Psoas muscle (tissue), 8 donors: ENCODE data around the gene PIGH. TPM values are rescaled to one million over a fixed set of nuclear protein-coding genes. Genes with fewer than 3 reads are reported as not detected.

Experiments used
- ATAC-seq, 4 donors: fragments of 200-7000 bp; cut with Tn5 transposase; one replicate each; pipeline ENCODE4 v1.9.1; 2020; ENCODE audit warnings: moderate library complexity in 3 of 4, mild to moderate bottlenecking in 2 of 4
- DNase-seq, 2 donors: peaks; one replicate each; pipeline ENCODE4 v3.0.0-alpha.2; 2020
- H3K27ac ChIP-seq: fragments of 200-600 bp; one replicate; pipeline ENCODE4 v1.8.0; 2022
- H3K27me3 ChIP-seq, 3 donors: fragments of 200-600 bp in 1 of 3; one replicate each; pipeline versions ENCODE4 v1.6.1 to v1.8.0; 2013 to 2022; ENCODE audit warnings: low read length in 2 of 3, mild to moderate bottlenecking in 2 of 3, moderate library complexity in 1 of 3; ENCODE audit not compliant: insufficient read depth in 3 of 3
- H3K36me3 ChIP-seq, 2 donors: fragments of 200-600 bp in 1 of 2; one replicate each; pipeline versions ENCODE4 v1.6.1 to v1.8.0; 2013 to 2022; ENCODE audit warnings: low read depth in 1 of 2, mild to moderate bottlenecking in 1 of 2, moderate library complexity in 1 of 2; ENCODE audit not compliant: insufficient read depth in 1 of 2
- H3K4me1 ChIP-seq: fragments of 200-600 bp; one replicate; pipeline ENCODE4 v1.8.0; 2022
- H3K4me3 ChIP-seq: fragments of 200-600 bp; one replicate; pipeline ENCODE4 v1.8.0; 2022; ENCODE audit warnings: mild to moderate bottlenecking
- H3K9me3 ChIP-seq: fragments of 200-600 bp; one replicate; pipeline ENCODE4 v1.8.0; 2022
- WGBS, 3 donors: extraction: QIAGEN DNeasy Blood & Tissue Kit; methylation state at CpG; one replicate each; pipeline versions ENCODE4 v1.1.6 to v1.1.7; 2013; 5-methylcytosine and 5-hydroxymethylcytosine counted together
- intact Hi-C, 2 donors: fragments of 100-400 bp; cut with DNase I; formaldehyde crosslinking; loops; one replicate each; pipeline versions ENCODE4 v1.11.0 to v1.14.2; 2022
- polyA plus RNA-seq, 3 donors: library from polyadenylated mRNA; stranded (reverse); fragments of 200-250 nt; gene quantifications; one replicate each; pipeline ENCODE4 v1.2.3, GENCODE V29; 2013
- total RNA-seq, 4 donors: library from RNA; stranded (reverse); fragmentation: NEBNext Ultra II Directional in 2 of 4; extraction: Animal tissue kit (Norgen Biotek cat#: 25700) in 2 of 4; gene quantifications; one replicate each; pipeline versions ENCODE4 v1.2.1 to v1.2.4, GENCODE V29; 2021 to 2023
- TF ChIP-seq, protein P1 (sequence below): fragments of 200-600 bp; IDR thresholded peaks from one replicate; pipeline ENCODE4 v1.8.0; 2022; ENCODE audit warnings: antibody characterized with exemption
- donor health status: healthy with polysubstance abuse.
- donor health status: DM: no; HTN: no; CAD: no; lungs with moderate emphysema.
- donor health status: Bipolar disorder and iron deficiency.
- donor health status: healthy.
- donor health status: DM: yes; HTN: yes; CAD: no.
- donor health status: DM: no; HTN: no; CAD: no.
- donor health status: DM: no; HTN: no; CAD: no.
- donor health status: DM: yes; HTN: yes; CAD: no.

Gene PIGH
- total and polyA plus RNA-seq, 7 donors: 12.3 to 50.6 (median 25.2) TPM

DNA sequence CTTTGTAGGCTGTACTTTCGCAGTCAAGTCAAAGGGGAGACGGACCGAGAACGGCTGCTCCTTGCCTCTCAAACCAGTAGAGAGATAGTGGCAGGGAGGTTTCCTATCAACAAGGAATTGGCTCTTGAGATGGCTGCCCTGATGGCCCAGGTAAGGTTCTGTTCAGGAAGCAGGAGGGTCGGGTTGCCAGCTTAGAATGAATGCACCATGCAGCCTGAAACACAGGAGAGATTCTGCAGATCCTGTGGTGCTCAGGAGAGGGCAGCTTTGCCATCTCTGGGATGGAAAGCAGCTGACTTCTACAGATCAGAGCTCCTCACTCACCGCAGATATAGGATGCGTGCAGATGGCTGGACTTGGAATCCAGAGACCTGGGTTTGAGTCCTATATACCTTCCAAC lies 18.0 kb downstream of the PIGH start:
- ATAC-seq (no peak), DNase-seq (no peak)
- H3K4me3 ChIP-seq: no peak overlapping the region
- no peaks in the 10 kb centered on the region for H3K27me3 ChIP-seq
- H3K36me3 ChIP-seq: peaks cover under 1 to 37% of the 10 kb centered on the region in 2 donors
- WGBS, 3 donors: 82 to 90% (median 85%) methylated on average over 7 of the region's 7 CpGs
- no peaks in the 10 kb centered on the region for H3K9me3 ChIP-seq
- TF ChIP-seq, protein P1, sequence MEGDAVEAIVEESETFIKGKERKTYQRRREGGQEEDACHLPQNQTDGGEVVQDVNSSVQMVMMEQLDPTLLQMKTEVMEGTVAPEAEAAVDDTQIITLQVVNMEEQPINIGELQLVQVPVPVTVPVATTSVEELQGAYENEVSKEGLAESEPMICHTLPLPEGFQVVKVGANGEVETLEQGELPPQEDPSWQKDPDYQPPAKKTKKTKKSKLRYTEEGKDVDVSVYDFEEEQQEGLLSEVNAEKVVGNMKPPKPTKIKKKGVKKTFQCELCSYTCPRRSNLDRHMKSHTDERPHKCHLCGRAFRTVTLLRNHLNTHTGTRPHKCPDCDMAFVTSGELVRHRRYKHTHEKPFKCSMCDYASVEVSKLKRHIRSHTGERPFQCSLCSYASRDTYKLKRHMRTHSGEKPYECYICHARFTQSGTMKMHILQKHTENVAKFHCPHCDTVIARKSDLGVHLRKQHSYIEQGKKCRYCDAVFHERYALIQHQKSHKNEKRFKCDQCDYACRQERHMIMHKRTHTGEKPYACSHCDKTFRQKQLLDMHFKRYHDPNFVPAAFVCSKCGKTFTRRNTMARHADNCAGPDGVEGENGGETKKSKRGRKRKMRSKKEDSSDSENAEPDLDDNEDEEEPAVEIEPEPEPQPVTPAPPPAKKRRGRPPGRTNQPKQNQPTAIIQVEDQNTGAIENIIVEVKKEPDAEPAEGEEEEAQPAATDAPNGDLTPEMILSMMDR: no peak
- intact Hi-C loops: loop anchor here (2.0 to 5.0 kb wide), 3 partner anchors 85 to 123 kb away; partner anchors contain the start of gene RDH12 (in 1 of the 2)
- H3K27ac ChIP-seq: no peak overlapping the region
- H3K4me1 ChIP-seq: no peaks in the 10 kb centered on the region

DNA sequence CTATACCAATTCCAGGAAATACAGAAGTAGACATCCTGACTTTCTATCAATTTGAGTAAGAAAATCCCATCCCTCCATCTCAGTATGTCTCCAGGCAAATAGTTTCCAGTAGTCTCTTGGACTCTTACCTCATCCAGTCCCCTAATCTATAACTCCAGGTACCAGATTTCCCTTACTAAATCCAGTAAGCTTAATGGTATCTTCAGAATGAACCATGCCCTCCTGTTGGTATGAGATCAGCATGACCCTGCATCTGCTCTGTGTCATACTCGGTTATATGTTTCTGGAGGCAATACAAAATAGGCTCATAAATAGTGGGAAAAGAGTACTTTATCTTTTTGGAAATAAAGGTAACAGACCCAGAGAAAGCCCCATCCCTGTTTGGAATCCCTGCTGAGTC lies 18.4 kb downstream of the PIGH start:
- Histone ChIP-seq H3K36me3 (peaks cover 0 to 33% of the 10 kb centered on the region in 2 donors), H3K4me1 (no peaks in the 10 kb centered on the region), H3K27ac (no peak overlapping the region), H3K9me3 (no peaks in the 10 kb centered on the region), H3K4me3 (no peak overlapping the region), H3K27me3 (no peaks in the 10 kb centered on the region)
- DNase-seq: no peak
- WGBS, 3 donors: 83 to 90% (median 87%) methylated on average over 1 of the region's 1 CpG
- TF ChIP-seq, protein P1: no peak
- intact Hi-C loops: loop anchor here (2.0 to 5.0 kb wide), 3 partner anchors 86 to 123 kb away; partner anchors contain the start of gene RDH12 (in 1 of the 2)
- ATAC-seq: no peak

DNA sequence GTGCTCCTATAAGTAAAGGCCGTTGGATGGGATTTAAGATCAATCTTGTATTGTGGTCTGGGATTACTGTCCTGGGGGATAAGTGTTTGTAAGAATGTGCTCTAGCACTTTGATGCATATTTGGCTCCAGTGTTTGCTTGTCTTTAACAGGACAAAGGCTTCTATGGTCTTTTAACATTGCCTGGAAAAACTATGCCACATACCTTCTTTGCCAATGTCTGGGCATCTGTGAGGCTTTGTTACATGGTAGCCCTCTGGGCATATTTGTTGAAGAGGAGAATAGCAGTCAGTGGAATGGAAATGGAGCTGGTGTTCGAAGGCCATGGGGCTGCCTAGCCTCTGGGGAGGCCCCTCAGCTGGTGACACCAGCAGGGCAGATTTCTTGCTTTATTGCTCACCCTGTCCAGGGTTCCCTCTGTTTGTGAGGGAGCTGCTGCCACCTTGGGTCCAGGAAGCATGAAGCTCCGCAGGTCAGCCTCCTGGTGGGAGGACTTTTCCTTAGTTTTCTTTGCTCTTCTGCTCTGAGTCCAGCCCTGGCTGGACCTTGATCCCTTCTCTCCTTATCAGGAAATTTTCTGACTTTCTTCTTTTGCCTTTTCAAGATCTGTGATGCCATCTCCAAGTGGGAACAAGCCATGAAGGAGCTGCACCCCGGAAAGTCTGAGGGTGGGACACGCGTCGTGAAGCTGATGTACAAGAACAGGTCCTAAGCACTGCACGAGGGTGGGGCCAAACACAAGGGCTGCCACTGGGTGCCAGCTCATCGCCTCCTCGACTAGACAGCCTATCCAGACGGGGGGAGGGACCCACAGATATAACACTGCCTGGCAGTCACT lies 19.5 kb downstream of the PIGH start:
- H3K27me3 ChIP-seq: no peaks in the 10 kb centered on the region
- peaks cover 0 to 27% of the 10 kb centered on the region in 2 donors for H3K36me3 ChIP-seq
- intact Hi-C loops: loop anchor here (5.0 kb wide), 2 partner anchors 87 to 122 kb away; partner anchors contain the start of gene RDH12 (in 1 of the 2)
- WGBS, 3 donors: 82 to 88% (median 85%) methylated on average over 11 of the region's 11 CpGs
- H3K9me3 ChIP-seq: no peaks in the 10 kb centered on the region
- H3K4me1 ChIP-seq: no peaks in the 10 kb centered on the region
- H3K4me3 ChIP-seq: no peak overlapping the region
- H3K27ac ChIP-seq: no peak overlapping the region
- TF ChIP-seq, protein P1: no peak
- DNase-seq (no peak), ATAC-seq (no peak)

DNA sequence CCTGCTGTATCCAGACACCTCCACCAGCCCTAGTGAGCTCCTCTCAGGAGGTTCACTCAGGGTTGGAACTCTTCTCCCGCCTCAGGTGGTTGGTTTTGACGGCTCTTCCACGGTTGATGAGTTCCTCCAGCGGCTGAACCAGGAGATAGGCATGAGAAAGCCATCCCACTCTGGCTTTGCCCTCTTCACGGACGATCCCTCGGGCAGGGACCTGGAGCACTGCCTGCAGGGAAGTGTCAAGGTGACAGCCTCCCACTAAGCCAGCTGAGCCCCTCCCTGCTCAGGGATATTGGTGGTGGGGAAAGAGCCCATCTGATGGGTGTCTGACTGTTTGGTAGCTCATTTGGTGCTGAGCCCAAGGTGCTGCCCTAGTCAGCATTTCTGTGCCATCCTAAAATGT lies 20.4 kb downstream of the PIGH start:
- 83 to 93% (median 88%) methylated on average over 7 of the region's 7 CpGs for WGBS, 3 donors

More for the DNA sequence above, 20.4 kb downstream of the PIGH start:
- intact Hi-C loops: loop anchor here (5.0 kb wide), 2 partner anchors 88 to 123 kb away; partner anchors contain the start of gene RDH12 (in 1 of the 2)
- Histone ChIP-seq H3K27me3 (no peaks in the 10 kb centered on the region), H3K9me3 (no peaks in the 10 kb centered on the region), H3K27ac (no peak overlapping the region), H3K36me3 (peaks cover 0 to 26% of the 10 kb centered on the region in 2 donors), H3K4me1 (no peaks in the 10 kb centered on the region), H3K4me3 (no peak overlapping the region)
- ATAC-seq (no peak), DNase-seq (no peak)
- TF ChIP-seq, protein P1: no peak
